ENCODE data around the gene SETD9.

SETD9 gene

DNA sequence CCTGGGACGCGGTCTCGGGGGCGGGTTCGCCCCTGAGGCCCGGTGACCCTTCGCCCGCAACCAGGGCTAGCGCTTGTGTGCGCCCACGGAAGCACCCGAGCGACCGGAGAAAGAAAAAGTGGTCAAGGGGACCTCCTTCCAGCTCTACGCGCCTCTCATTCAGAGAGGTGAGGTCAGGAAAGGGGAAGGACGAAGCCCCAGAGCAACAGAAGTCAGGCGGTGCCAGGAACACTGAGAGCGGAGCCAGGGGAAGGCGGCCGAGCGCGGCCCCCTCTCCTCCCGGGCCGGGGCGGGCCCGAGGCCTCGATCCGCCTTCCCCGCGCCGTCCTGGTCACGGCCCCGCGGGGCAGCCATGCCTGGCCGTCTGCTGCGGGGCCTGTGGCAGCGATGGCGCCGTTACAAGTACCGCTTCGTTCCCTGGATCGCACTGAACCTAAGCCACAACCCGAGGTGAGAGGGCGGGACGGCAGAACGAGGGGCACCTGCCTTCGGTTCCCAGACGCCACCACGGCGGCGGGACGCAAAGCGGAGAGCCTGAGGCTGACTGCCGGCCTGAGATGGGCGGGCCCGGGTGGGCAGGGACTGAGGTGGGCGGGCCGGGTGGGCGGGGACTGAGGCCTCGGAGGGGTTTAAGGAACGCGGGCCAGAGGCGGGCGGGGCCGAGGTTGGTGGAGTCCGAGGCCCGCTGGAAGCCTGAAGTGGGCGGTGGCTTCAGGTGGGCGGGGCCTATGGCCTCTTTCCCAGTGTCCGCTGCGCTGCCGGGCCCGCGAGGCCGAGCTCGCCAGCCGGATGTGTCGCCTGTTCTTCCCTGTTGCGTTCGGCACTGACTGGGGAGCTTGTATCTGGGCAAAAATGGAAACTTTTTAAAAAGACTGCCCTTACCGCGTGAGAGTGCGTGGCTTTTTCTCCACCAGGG is at the start of gene SETD9:
SETD9 (plus strand) TSS at position 303 of the 916 bp plus-strand sequence; CDS start at position 353, 50 bp downstream.
- peak; percentile 86 for DNase-seq (ENCODE audit: low read depth)

DNA sequence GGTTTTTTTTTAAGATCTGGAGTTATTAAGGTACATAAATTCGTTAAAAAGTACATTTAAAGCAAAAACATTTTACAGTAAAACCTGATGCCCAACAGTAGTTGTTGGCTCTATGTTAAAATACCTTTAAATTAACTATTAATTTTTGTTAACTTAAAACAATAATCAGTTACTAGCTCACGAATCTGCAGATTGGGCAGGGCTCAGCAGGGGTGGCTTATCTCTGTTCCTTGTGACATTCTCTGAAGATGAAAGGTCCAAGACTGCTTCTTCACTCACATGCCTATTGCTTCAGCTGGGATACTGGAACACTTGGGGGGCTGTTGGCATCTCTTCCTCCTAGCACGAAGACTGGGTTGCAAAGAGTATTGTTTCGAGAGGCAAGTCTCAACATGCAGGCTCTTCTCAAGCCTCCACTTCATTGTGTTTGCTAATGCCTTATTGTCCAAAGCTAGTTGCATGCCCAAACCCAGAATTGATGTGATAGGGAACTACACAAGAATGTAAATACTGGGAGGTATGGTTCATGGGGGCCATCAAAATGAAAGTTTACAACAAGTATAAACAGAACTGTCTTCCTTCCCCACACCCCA is 47.4 kb upstream of the SETD9 start:
- DNase-seq (ENCODE audit: low read depth), result no peak

DNA sequence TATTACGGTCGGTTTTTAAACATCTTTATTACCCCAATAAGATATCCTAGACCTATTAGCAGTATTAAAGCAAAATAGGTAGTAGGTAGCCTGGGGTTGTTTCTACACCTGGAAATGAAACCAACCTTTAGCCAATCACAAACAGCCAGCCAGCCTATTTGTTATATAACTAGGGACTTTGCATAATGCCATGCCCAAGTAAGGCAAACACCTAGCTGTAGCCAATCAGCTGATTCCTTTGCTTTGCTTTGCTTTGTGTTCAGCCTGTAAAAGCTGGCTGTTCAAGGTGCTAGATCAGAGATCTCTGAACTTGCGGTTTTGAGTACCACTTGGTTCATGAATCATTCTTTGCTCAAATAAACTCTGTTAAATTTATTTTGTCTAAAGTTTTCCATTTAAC is 46.5 kb upstream of the SETD9 start:
- DNase-seq (ENCODE audit: low read depth), result no peak

- no peak for DNase-seq (ENCODE audit: low read depth)
Measured at GRCh38 chr5:56871777-56872176, 37.6 kb upstream of the SETD9 start.

GRCh38 chr5:56873056-56873455 is 36.3 kb upstream of the SETD9 start:
- DNase-seq (ENCODE audit: low read depth), result no peak

GRCh38 chr5:56876327-56876726 is 33.1 kb upstream of the SETD9 start:
- DNase-seq (ENCODE audit: low read depth), result no peak

DNA sequence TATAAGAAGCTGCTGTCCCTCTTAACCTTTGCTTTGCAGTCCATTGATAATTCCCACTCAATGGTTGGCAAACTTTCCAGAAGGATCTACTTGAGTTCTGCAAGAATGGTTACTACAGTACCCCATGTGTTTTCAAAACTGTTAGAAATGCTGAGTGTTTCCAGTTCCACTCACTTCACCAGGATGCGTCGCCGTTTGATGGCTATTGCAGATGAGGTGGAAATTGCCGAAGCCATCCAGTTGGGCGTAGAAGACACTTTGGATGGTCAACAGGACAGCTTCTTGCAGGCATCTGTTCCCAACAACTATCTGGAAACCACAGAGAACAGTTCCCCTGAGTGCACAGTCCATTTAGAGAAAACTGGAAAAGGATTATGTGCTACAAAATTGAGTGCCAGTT is 27.8 kb upstream of the SETD9 start:
- DNase-seq (ENCODE audit: low read depth), result no peak

DNA sequence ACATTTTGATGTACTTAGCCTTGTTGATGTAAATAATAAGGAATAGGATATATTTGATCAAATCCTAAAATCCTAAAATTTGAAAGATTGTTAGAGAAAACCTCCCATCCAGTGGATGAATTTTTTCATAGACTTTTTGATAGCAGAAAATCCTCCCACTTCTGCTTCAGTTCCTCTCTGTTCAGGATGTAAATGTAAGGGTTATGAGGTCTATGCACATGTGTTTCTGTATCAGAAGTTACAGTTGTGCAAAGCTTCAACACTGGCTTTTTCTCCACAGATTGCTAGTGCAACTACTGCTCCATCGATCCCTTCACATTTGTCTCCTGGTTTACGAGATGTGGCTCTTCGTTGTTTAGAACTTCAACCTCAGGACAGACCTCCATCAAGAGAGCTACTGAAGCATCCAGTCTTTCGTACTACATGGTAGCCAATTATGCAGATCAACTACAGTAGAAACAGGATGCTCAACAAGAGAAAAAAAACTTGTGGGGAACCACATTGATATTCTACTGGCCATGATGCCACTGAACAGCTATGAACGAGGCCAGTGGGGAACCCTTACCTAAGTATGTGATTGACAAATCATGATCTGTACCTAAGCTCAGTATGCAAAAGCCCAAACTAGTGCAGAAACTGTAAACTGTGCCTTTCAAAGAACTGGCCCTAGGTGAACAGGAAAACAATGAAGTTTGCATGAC is 16.0 kb upstream of the SETD9 start:
- no peak for DNase-seq (ENCODE audit: low read depth)

GRCh38 chr5:56896763-56897162 is 12.6 kb upstream of the SETD9 start:
- DNase-seq (ENCODE audit: low read depth), result no peak

GRCh38 chr5:56898213-56898612 is 11.2 kb upstream of the SETD9 start:
- no peak for DNase-seq (ENCODE audit: low read depth)

GRCh38 chr5:56900395-56900794 is 9.0 kb upstream of the SETD9 start:
- no peak for DNase-seq (ENCODE audit: low read depth)

DNA sequence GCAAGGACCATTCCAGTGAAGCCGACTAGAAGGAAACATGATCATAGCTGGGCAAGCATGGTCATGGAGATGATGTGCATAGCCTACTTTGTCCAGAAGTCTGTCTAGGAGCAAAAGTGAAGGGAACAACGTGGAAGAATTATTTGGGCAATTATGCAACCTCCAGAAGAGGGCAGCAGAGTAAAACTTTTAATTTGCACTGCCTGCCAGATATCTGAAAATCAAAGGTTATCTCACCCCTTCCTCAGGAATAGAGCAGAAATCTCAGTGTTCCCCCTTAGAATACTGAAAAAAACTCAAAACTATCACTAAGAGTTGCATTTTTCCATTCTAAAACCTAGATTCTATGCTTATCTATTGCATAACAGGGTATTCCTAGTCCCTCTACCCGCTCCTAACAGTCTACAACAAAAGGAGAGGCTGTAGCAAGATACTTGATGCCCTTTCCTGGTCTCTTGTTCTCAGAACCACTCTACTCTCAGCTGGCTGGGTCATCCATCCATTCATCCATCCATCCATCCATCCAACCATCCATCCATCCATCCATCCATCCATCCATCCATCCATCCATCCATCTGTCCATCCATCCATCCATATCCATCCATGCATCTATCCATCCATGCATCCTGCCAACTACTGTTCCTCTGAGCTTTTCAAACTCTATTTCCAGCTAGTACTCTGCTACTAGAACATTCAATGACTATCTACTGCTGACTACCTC is 8.4 kb upstream of the SETD9 start:
- no peak for DNase-seq (ENCODE audit: low read depth)

GRCh38 chr5:56908942-56909293 is 478 bp upstream of the SETD9 start:
- no peak for DNase-seq (ENCODE audit: low read depth)

- no peak for DNase-seq (ENCODE audit: low read depth)
Measured at GRCh38 chr5:56910210-56910965, 992 bp downstream of the SETD9 start.

GRCh38 chr5:56913766-56914165 is 4.4 kb downstream of the SETD9 start:
- no peak for DNase-seq (ENCODE audit: low read depth)

GRCh38 chr5:56914678-56915077 is 5.3 kb downstream of the SETD9 start:
- DNase-seq (ENCODE audit: low read depth), result no peak

GRCh38 chr5:56917534-56917933 is 8.1 kb downstream of the SETD9 start:
- DNase-seq (ENCODE audit: low read depth), result no peak

GRCh38 chr5:56918054-56918453 is 8.7 kb downstream of the SETD9 start:
- no peak for DNase-seq (ENCODE audit: low read depth)

DNA sequence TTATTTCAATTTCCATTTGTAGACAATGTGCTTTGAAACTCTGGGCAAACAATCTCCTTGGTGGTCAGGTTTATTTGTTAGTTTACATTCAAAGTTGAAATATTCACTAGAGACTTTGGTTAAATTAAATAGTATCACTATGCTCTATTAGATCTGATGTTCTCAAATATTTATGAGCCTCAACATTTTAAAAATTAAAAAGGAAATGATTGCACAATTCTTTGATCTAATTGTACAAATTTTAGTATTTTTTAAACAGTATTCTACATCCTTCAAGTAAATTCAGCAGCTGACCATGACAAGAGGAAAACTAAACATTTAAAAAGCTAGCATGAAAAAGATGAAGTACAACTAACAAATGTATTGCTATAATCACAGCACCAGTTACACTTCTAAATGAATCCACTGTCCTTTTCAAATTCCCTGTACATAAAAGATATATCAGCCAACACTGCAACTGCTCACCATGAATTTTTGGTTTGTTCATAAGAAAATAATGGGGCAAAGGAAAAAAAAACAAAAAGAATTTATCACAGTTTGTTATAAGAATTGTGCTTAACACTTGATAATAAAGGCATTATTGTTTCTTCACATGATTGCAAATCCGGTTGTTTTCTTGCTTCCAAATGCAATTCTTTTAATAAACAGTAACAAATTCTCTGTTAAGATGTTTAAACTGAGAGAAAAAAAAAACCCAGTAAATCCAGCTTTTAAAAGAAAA is 10.7 kb downstream of the SETD9 start:
- no peak for DNase-seq (ENCODE audit: low read depth)

DNA sequence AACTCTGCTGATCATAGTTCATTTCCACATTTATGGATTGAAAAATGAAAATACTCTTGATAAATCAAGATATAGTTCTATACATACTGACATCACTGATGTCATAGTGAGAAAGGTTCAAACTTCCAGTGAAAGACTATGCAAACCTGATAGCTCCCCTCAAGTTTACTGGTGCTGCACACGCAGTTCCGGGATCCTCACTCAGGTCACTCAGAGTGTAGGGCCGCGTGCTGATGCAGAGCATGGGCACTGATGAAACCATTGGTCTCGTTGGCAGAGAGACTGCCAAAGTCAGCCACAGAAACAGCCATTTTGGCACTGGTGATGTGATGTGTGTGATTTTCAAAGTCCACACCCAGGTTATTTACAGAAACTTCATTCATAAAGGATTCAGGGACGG is 13.5 kb downstream of the SETD9 start:
- DNase-seq (ENCODE audit: low read depth), result no peak

- no peak for DNase-seq (ENCODE audit: low read depth)
Measured at GRCh38 chr5:56934325-56934724, 24.9 kb downstream of the SETD9 start.

Data from activated T-helper 9 cell treated with anti-CD3 and anti-CD28 coated beads, Interleukin-2, amount 50 U/mL, for 16 hours (primary cell).